HUES48 (cell line): Measurements from ENCODE around the gene RIPOR2.

Experiments
- H3K27ac ChIP-seq: one replicate; pipeline ENCODE4 v1.7.0; 2013; ENCODE audit warnings: low read depth, low read length, inconsistent platforms
- H3K27me3 ChIP-seq: 2 replicates; pipeline ENCODE4 v1.6.1; 2013; ENCODE audit warnings: mild to moderate bottlenecking, low read length; ENCODE audit not compliant: control insufficient read depth, insufficient read depth
- H3K36me3 ChIP-seq: 2 replicates; pipeline ENCODE4 v1.6.1; 2013; ENCODE audit warnings: low read length; ENCODE audit not compliant: control insufficient read depth, insufficient read depth
- H3K4me1 ChIP-seq: 2 replicates; pipeline ENCODE4 v1.6.1; 2013; ENCODE audit warnings: mild to moderate bottlenecking, low read length; ENCODE audit not compliant: control insufficient read depth, insufficient read depth
- H3K4me3 ChIP-seq: 2 replicates; pipeline ENCODE4 v1.5.1; 2013; ENCODE audit warnings: mild to moderate bottlenecking, low read depth, low read length
- H3K9ac ChIP-seq: 2 replicates; pipeline ENCODE4 v1.6.1; 2013; ENCODE audit warnings: mild to moderate bottlenecking, low read depth, low read length, moderate library complexity
- H3K9me3 ChIP-seq: 2 replicates; pipeline ENCODE4 v1.6.1; 2013; ENCODE audit warnings: low read length; ENCODE audit not compliant: control insufficient read depth, insufficient read depth

RIPOR2 gene

GRCh38 chr6:24901698-24902328 lies 33.9 kb downstream of the RIPOR2 start:
- Histone ChIP-seq H3K36me3 (no peaks in the 10 kb centered on the region), H3K4me1 (peaks cover 11% of the 10 kb centered on the region)

GRCh38 chr6:24900917-24901697 lies 34.7 kb downstream of the RIPOR2 start:
- no peak overlapping the region for H3K9ac ChIP-seq
- H3K27ac ChIP-seq: no peak overlapping the region
- H3K36me3 ChIP-seq: no peaks in the 10 kb centered on the region
- H3K4me3 ChIP-seq: no peak overlapping the region
- H3K4me1 ChIP-seq: peaks cover 11% of the 10 kb centered on the region
- H3K9me3 ChIP-seq: no peaks in the 10 kb centered on the region
- H3K27me3 ChIP-seq: no peaks in the 10 kb centered on the region

More at GRCh38 chr6:24901698-24902328, 33.9 kb downstream of the RIPOR2 start:
- Histone ChIP-seq H3K27ac (no peak overlapping the region), H3K4me3 (no peak overlapping the region), H3K9ac (no peak overlapping the region), H3K27me3 (no peaks in the 10 kb centered on the region), H3K9me3 (no peaks in the 10 kb centered on the region)

GRCh38 chr6:24899997-24900325 lies 35.8 kb downstream of the RIPOR2 start:
- no peaks in the 10 kb centered on the region for H3K36me3 ChIP-seq
- no peak overlapping the region for H3K27ac ChIP-seq
- no peak overlapping the region for H3K9ac ChIP-seq
- peaks cover 11% of the 10 kb centered on the region for H3K4me1 ChIP-seq
- no peaks in the 10 kb centered on the region for H3K27me3 ChIP-seq
- no peak overlapping the region for H3K4me3 ChIP-seq
- no peaks in the 10 kb centered on the region for H3K9me3 ChIP-seq

- no peaks in the 10 kb centered on the region for H3K36me3 ChIP-seq
- H3K4me3 ChIP-seq: no peak overlapping the region
- no peaks in the 10 kb centered on the region for H3K27me3 ChIP-seq
- no peak overlapping the region for H3K27ac ChIP-seq
- H3K9me3 ChIP-seq: no peaks in the 10 kb centered on the region
- H3K9ac ChIP-seq: no peak overlapping the region
- H3K4me1 ChIP-seq: peaks cover 11% of the 10 kb centered on the region
Observed at GRCh38 chr6:24899136-24899996, 36.4 kb downstream of the RIPOR2 start.

GRCh38 chr6:24898676-24899075 lies 37.1 kb downstream of the RIPOR2 start:
- no peaks in the 10 kb centered on the region for H3K27me3 ChIP-seq
- H3K4me1 ChIP-seq: peaks cover 11% of the 10 kb centered on the region
- H3K27ac ChIP-seq: no peak overlapping the region
- H3K36me3 ChIP-seq: no peaks in the 10 kb centered on the region
- no peak overlapping the region for H3K9ac ChIP-seq
- no peaks in the 10 kb centered on the region for H3K9me3 ChIP-seq
- H3K4me3 ChIP-seq: no peak overlapping the region

DNA sequence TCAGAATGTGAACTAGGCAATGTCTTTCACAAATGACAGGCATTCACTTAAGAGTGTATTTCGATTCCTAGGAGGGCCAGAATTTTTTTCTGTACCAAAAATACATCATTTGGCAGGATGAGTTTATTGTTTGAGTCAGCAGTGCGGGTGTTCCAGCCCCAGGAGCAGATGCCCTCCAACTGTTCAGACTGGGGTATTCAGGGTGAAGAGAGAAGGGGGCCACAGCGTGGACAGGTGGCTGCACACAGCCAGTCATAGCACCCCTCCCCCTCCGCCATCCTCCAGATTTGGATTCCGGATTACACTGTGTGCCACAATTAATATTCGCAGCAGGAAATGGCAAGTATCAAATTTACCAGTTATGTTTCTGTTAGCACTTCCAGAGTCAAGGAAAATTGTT lies 38.6 kb downstream of the RIPOR2 start:
- Histone ChIP-seq H3K36me3 (no peaks in the 10 kb centered on the region), H3K27me3 (no peaks in the 10 kb centered on the region), H3K9ac (no peak overlapping the region), H3K4me3 (no peak overlapping the region), H3K4me1 (peaks cover 11% of the 10 kb centered on the region), H3K9me3 (no peaks in the 10 kb centered on the region), H3K27ac (no peak overlapping the region)

DNA sequence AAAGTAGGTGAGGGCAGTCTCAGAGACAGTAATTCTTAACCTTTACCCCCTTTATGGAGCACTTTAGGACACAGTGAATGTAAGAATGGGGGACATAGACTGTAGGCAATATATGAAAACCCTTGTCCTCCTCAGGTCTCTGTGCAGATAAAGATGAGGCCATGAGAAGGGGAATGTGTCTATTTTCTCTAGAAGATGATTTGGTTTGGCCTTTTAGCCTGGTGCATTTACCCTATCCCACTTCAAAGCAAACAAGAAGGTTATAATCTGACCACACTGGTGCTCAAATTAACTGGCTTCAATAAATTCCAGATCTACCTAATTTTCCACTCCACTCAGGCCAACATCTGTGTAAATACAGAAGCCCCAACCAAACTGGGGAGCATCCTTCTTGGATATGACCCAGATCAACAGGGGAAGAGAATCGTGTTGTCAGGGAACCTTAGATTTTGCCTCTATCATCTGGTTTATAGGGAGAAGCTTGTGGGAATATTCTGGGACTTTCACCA lies 42.4 kb downstream of the RIPOR2 start:
- Histone ChIP-seq H3K36me3 (no peaks in the 10 kb centered on the region), H3K27ac (no peak overlapping the region), H3K9ac (no peak overlapping the region), H3K27me3 (no peaks in the 10 kb centered on the region), H3K9me3 (no peaks in the 10 kb centered on the region), H3K4me1 (peaks cover 5% of the 10 kb centered on the region), H3K4me3 (no peak overlapping the region)

- Histone ChIP-seq H3K9ac (no peak overlapping the region), H3K4me1 (peaks cover 17% of the 10 kb centered on the region)
Observed at GRCh38 chr6:24891004-24891403, 44.8 kb downstream of the RIPOR2 start.

GRCh38 chr6:24890471-24890870 lies 45.3 kb downstream of the RIPOR2 start:
- Histone ChIP-seq H3K27me3 (no peaks in the 10 kb centered on the region), H3K9me3 (no peaks in the 10 kb centered on the region), H3K4me3 (no peak overlapping the region), H3K9ac (no peak overlapping the region), H3K27ac (no peak overlapping the region), H3K36me3 (no peaks in the 10 kb centered on the region), H3K4me1 (peaks cover 17% of the 10 kb centered on the region)

More at GRCh38 chr6:24891004-24891403, 44.8 kb downstream of the RIPOR2 start:
- Histone ChIP-seq H3K36me3 (no peaks in the 10 kb centered on the region), H3K4me3 (no peak overlapping the region), H3K9me3 (no peaks in the 10 kb centered on the region), H3K27ac (no peak overlapping the region), H3K27me3 (no peaks in the 10 kb centered on the region)

DNA sequence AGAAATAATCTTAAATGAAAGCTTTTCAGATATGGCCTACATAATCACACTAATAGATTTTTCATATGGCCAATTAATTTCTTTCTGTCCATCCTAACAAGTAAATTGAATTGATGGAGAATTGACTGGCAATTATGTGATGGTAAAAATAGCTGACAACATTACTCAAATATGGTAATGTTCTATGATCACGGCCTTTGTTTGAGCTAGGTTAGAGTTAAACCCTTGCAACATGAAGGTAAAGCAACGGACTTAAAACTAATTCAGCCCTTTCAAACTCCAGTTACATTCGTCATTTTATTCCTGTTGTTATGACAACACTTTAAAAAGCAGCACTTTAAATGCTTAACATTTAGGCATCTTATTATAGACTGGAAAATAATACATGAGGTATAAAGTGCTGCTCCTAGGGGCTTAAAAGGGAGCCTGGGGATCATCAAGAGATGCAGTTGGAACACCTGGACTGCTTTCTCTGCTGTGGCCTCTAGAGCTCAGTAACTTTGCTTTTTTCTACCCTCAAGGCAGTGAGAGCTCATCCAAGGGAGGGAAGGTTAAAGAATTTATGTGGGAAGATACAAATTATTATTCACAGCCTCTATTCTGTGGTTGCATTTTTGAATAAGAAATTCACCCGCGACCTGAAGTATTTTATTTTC lies 46.9 kb downstream of the RIPOR2 start:
- Histone ChIP-seq H3K36me3 (no peaks in the 10 kb centered on the region), H3K27ac (no peak overlapping the region), H3K9ac (no peak overlapping the region), H3K4me3 (no peak overlapping the region), H3K9me3 (no peaks in the 10 kb centered on the region), H3K4me1 (peaks cover 17% of the 10 kb centered on the region), H3K27me3 (no peaks in the 10 kb centered on the region)
